ENCODE results near the gene PDE5A. TPM values are rescaled to one million over a fixed set of nuclear protein-coding genes. Genes with fewer than 3 reads are reported as not detected.

PDE5A gene
- polyA plus RNA-seq, 1 donor from 2014 or later = 12.9 TPM

DNA sequence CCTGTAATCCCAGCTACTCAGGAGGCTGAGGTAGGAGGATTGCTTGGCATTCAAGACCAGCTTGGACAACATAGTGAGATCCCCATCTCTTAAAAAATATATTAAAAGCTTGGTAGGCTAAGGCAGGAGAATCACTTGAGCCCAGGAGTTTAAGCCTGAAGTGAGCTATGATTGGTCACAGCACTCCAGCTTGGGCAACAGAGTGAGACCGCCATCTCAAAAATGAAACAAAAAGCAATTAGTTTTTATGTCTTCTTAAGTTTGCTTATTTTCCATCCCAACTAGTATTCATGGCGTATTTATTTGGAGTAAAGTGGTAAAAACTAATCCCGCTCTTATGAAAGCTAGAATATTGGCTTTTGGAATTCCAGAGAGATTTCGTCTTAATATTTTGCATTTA is 25.4 kb upstream of the PDE5A start:
- no peaks in the 10 kb centered on the region for H3K36me3 ChIP-seq (ENCODE audit: insufficient read depth, low read length)
- H3K4me2 ChIP-seq (ENCODE audit: low read length) = no peak overlapping the region
- no peak overlapping the region for H3K4me3 ChIP-seq (ENCODE audit: low read length)
- no peaks in the 10 kb centered on the region for H3F3A ChIP-seq (ENCODE audit: insufficient read depth, low read length, poor library complexity, severe bottlenecking)
- H3K9me2 ChIP-seq (ENCODE audit: insufficient read depth, low read length) = no peaks in the 10 kb centered on the region
- H3K27me3 ChIP-seq (ENCODE audit: insufficient read depth, low read depth, low read length) = no peaks in the 10 kb centered on the region
- no peaks in the 10 kb centered on the region for H3K9me3 ChIP-seq (ENCODE audit: low read length)
- H3K9ac ChIP-seq (ENCODE audit: low read length) = no peak overlapping the region
- H3K79me2 ChIP-seq (replicated peaks; ENCODE audit: insufficient read depth, low read length) = no peaks in the 10 kb centered on the region
- H3K27ac ChIP-seq (ENCODE audit: low read length) = no peak overlapping the region
- H4K20me1 ChIP-seq (ENCODE audit: insufficient read depth) = no peaks in the 10 kb centered on the region
- H2AFZ ChIP-seq (ENCODE audit: low read depth, low read length) = no peak overlapping the region
- no peak for TF ChIP-seq EP300 (conservative IDR thresholded peaks at IDR 0.05; ENCODE audit: poor library complexity, severe bottlenecking)
- TF ChIP-seq MXI1 (conservative IDR thresholded peaks at IDR 0.05; ENCODE audit: poor library complexity, severe bottlenecking) = no peak
- TF ChIP-seq TAF1 (IDR thresholded peaks at IDR 0.05; ENCODE audit: low read depth) = no peak
- no peak for TF ChIP-seq POLR2AphosphoS5 (IDR thresholded peaks at IDR 0.05)
- no peak for TF ChIP-seq RAD21 (conservative IDR thresholded peaks at IDR 0.05)
- TF ChIP-seq, protein P1, sequence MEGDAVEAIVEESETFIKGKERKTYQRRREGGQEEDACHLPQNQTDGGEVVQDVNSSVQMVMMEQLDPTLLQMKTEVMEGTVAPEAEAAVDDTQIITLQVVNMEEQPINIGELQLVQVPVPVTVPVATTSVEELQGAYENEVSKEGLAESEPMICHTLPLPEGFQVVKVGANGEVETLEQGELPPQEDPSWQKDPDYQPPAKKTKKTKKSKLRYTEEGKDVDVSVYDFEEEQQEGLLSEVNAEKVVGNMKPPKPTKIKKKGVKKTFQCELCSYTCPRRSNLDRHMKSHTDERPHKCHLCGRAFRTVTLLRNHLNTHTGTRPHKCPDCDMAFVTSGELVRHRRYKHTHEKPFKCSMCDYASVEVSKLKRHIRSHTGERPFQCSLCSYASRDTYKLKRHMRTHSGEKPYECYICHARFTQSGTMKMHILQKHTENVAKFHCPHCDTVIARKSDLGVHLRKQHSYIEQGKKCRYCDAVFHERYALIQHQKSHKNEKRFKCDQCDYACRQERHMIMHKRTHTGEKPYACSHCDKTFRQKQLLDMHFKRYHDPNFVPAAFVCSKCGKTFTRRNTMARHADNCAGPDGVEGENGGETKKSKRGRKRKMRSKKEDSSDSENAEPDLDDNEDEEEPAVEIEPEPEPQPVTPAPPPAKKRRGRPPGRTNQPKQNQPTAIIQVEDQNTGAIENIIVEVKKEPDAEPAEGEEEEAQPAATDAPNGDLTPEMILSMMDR (IDR thresholded peaks at IDR 0.05; ENCODE audit: poor library complexity, severe bottlenecking) = no peak
- no peak for TF ChIP-seq SMC3 (conservative IDR thresholded peaks at IDR 0.05; ENCODE audit: poor library complexity)
- TF ChIP-seq, protein P2, sequence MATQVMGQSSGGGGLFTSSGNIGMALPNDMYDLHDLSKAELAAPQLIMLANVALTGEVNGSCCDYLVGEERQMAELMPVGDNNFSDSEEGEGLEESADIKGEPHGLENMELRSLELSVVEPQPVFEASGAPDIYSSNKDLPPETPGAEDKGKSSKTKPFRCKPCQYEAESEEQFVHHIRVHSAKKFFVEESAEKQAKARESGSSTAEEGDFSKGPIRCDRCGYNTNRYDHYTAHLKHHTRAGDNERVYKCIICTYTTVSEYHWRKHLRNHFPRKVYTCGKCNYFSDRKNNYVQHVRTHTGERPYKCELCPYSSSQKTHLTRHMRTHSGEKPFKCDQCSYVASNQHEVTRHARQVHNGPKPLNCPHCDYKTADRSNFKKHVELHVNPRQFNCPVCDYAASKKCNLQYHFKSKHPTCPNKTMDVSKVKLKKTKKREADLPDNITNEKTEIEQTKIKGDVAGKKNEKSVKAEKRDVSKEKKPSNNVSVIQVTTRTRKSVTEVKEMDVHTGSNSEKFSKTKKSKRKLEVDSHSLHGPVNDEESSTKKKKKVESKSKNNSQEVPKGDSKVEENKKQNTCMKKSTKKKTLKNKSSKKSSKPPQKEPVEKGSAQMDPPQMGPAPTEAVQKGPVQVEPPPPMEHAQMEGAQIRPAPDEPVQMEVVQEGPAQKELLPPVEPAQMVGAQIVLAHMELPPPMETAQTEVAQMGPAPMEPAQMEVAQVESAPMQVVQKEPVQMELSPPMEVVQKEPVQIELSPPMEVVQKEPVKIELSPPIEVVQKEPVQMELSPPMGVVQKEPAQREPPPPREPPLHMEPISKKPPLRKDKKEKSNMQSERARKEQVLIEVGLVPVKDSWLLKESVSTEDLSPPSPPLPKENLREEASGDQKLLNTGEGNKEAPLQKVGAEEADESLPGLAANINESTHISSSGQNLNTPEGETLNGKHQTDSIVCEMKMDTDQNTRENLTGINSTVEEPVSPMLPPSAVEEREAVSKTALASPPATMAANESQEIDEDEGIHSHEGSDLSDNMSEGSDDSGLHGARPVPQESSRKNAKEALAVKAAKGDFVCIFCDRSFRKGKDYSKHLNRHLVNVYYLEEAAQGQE (IDR thresholded peaks at IDR 0.05; ENCODE audit: borderline replicate concordance) = no peak
- TF ChIP-seq EZH2 (IDR thresholded peaks at IDR 0.05; ENCODE audit: borderline replicate concordance, insufficient read depth, low read length, poor library complexity, severe bottlenecking) = no peak

DNA sequence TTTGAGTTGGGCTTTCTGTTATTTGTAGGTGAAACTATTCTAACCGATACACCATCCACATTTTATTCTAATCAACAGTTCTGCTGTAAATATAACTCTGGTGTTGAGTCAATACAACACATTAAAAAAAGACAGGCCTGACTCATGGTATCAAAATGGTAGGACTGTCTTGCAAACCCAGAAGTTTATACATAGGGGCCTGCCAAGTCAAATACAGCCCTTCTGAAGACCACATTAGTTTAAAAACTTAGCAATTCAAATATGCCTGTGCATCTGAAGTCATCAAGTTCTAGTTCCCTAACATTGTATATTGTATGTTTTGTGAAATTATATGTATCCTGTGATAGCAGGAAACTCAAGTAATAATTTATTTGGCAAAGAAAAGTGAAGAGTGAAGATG is 24.4 kb upstream of the PDE5A start:
- H3K9me2 ChIP-seq (ENCODE audit: insufficient read depth, low read length) = no peaks in the 10 kb centered on the region
- no peaks in the 10 kb centered on the region for H3K79me2 ChIP-seq (replicated peaks; ENCODE audit: insufficient read depth, low read length)
- H3K4me2 ChIP-seq (ENCODE audit: low read length) = no peak overlapping the region
- no peak overlapping the region for H3K9ac ChIP-seq (ENCODE audit: low read length)
- no peaks in the 10 kb centered on the region for H3F3A ChIP-seq (ENCODE audit: insufficient read depth, low read length, poor library complexity, severe bottlenecking)
- H3K27ac ChIP-seq (ENCODE audit: low read length) = no peak overlapping the region
- no peaks in the 10 kb centered on the region for H3K27me3 ChIP-seq (ENCODE audit: insufficient read depth, low read depth, low read length)
- no peaks in the 10 kb centered on the region for H3K9me3 ChIP-seq (ENCODE audit: low read length)
- no peaks in the 10 kb centered on the region for H3K36me3 ChIP-seq (ENCODE audit: insufficient read depth, low read length)
- no peak overlapping the region for H2AFZ ChIP-seq (ENCODE audit: low read depth, low read length)
- TF ChIP-seq POLR2AphosphoS5 (IDR thresholded peaks at IDR 0.05) = no peak
- TF ChIP-seq SMC3 (conservative IDR thresholded peaks at IDR 0.05; ENCODE audit: poor library complexity) = no peak
- TF ChIP-seq, protein P2 (IDR thresholded peaks at IDR 0.05; ENCODE audit: borderline replicate concordance) = no peak
- TF ChIP-seq MXI1 (conservative IDR thresholded peaks at IDR 0.05; ENCODE audit: poor library complexity, severe bottlenecking) = no peak
- TF ChIP-seq TAF1 (IDR thresholded peaks at IDR 0.05; ENCODE audit: low read depth) = no peak
- TF ChIP-seq EP300 (conservative IDR thresholded peaks at IDR 0.05; ENCODE audit: poor library complexity, severe bottlenecking) = no peak
- no peak for TF ChIP-seq EZH2 (IDR thresholded peaks at IDR 0.05; ENCODE audit: borderline replicate concordance, insufficient read depth, low read length, poor library complexity, severe bottlenecking)
- no peak for TF ChIP-seq RAD21 (conservative IDR thresholded peaks at IDR 0.05)
- TF ChIP-seq, protein P1 (IDR thresholded peaks at IDR 0.05; ENCODE audit: poor library complexity, severe bottlenecking) = no peak
- H4K20me1 ChIP-seq (ENCODE audit: insufficient read depth) = no peaks in the 10 kb centered on the region
- H3K4me3 ChIP-seq (ENCODE audit: low read length) = no peak overlapping the region
